HEK293 (cell line): ENCODE results near the gene NFKB1.

Source experiments
- ATF2 ChIP-seq: fragments of 450-650 bp; formaldehyde crosslinking; IDR thresholded peaks from 2 replicates; pipeline ENCODE4 v1.5.1; 2016; ENCODE audit warnings: missing biosample characterization, missing genetic modification characterization, low read depth
- CTCF ChIP-seq: fragments of 450-650 bp; formaldehyde crosslinking; IDR thresholded peaks from 2 replicates; pipeline ENCODE4 v1.5.1; 2016; ENCODE audit warnings: missing biosample characterization, missing genetic modification characterization
- FEZF1 ChIP-seq: fragments of 450-650 bp; formaldehyde crosslinking; IDR thresholded peaks from 2 replicates; pipeline ENCODE4 v1.5.1; 2016; ENCODE audit warnings: missing biosample characterization, missing genetic modification characterization
- GFI1B ChIP-seq: fragments of 450-650 bp; formaldehyde crosslinking; IDR thresholded peaks from 2 replicates; pipeline ENCODE4 v1.5.1; 2016; ENCODE audit warnings: missing biosample characterization, missing genetic modification characterization
- OSR2 ChIP-seq: fragments of 450-650 bp; formaldehyde crosslinking; IDR thresholded peaks from 2 replicates; pipeline ENCODE4 v1.5.1; 2016; ENCODE audit warnings: missing biosample characterization, missing genetic modification characterization
- ZNF302 ChIP-seq: fragments of 450-650 bp; formaldehyde crosslinking; IDR thresholded peaks from 2 replicates; pipeline ENCODE4 v1.5.1; 2016; ENCODE audit warnings: missing biosample characterization, missing genetic modification characterization, low read depth
- ZNF362 ChIP-seq: fragments of 450-650 bp; formaldehyde crosslinking; IDR thresholded peaks from 2 replicates; pipeline ENCODE4 v1.5.1; 2016; ENCODE audit warnings: missing biosample characterization, missing genetic modification characterization
- ZNF558 ChIP-seq: fragments of 450-650 bp; formaldehyde crosslinking; IDR thresholded peaks from 2 replicates; pipeline ENCODE4 v1.5.1; 2016; ENCODE audit warnings: missing biosample characterization, missing genetic modification characterization
- ZNF571 ChIP-seq: fragments of 450-650 bp; formaldehyde crosslinking; IDR thresholded peaks from 2 replicates; pipeline ENCODE4 v1.5.0; 2017; ENCODE audit warnings: missing biosample characterization, missing genetic modification characterization
- ZNF639 ChIP-seq: fragments of 450-650 bp; formaldehyde crosslinking; IDR thresholded peaks from 2 replicates; pipeline ENCODE4 v1.5.1; 2016; ENCODE audit warnings: missing biosample characterization, missing genetic modification characterization
- ZNF654 ChIP-seq: fragments of 450-650 bp; formaldehyde crosslinking; IDR thresholded peaks from 2 replicates; pipeline ENCODE4 v1.5.1; 2016; ENCODE audit warnings: low read depth, missing biosample characterization, missing genetic modification characterization
- ZNF777 ChIP-seq: fragments of 450-650 bp; formaldehyde crosslinking; IDR thresholded peaks from 2 replicates; pipeline ENCODE4 v1.5.1; 2017; ENCODE audit warnings: missing biosample characterization, missing genetic modification characterization, borderline replicate concordance

GRCh38 chr4:102526532-102526931, 25.4 kb downstream of the NFKB1 start:
- TF ChIP-seq ZNF558 (tag by site-specific recombination) (no peak), ZNF302 (tag by site-specific recombination) (no peak), CTCF (tag by site-specific recombination) (no peak), ZNF654 (tag by site-specific recombination) (no peak), ZNF362 (no peak), ZNF571 (tag by site-specific recombination) (no peak), OSR2 (tag by site-specific recombination) (no peak), ZNF777 (tag by site-specific recombination) (no peak), ZNF639 (tag by site-specific recombination) (no peak), GFI1B (tag by site-specific recombination) (no peak), FEZF1 (no peak), ATF2 (no peak)
